NCI-H2029 treated with DMSO at 0.1 percent for 48 hours (cell line): ENCODE data around the gene ST3GAL5.
"Not testable (repeated sequence)": the region's sequence is repeated elsewhere in the genome, so short reads cannot be mapped to it uniquely, and the experiment has no call there.

Source experiments
- DNase-seq: peaks from one replicate; lab custom pipeline; 2025; lab: John Stamatoyannopoulos, UW

The ST3GAL5 gene

GRCh38 chr2:85893428-85894258 is 4.9 kb upstream of the ST3GAL5 start:
- no peak for DNase-seq

- DNase-seq: no peak
These were observed 3.6 kb upstream of the ST3GAL5 start for GRCh38 chr2:85892216-85892944.

- no peak for DNase-seq
These were observed 1.9 kb upstream of the ST3GAL5 start for GRCh38 chr2:85890522-85891176.

GRCh38 chr2:85889627-85890281 is 964 bp upstream of the ST3GAL5 start:
- DNase-seq: no peak

GRCh38 chr2:85888020-85888683 is 638 bp downstream of the ST3GAL5 start:
- no peak for DNase-seq

- DNase-seq: no peak
These were observed 1.2 kb downstream of the ST3GAL5 start for GRCh38 chr2:85887566-85888019.

GRCh38 chr2:85886590-85886989 is 2.2 kb downstream of the ST3GAL5 start:
- no peak for DNase-seq

- no peak for DNase-seq
These were observed 2.6 kb downstream of the ST3GAL5 start for GRCh38 chr2:85886141-85886540.

- not testable (repeated sequence) for DNase-seq
These were observed 7.0 kb downstream of the ST3GAL5 start for GRCh38 chr2:85881781-85882180.

GRCh38 chr2:85880716-85881328 is 8.0 kb downstream of the ST3GAL5 start:
- DNase-seq: not testable (repeated sequence)

GRCh38 chr2:85878719-85879370 is 9.9 kb downstream of the ST3GAL5 start:
- DNase-seq: no peak

GRCh38 chr2:85875350-85876050 is 13.3 kb downstream of the ST3GAL5 start:
- DNase-seq: no peak

GRCh38 chr2:85873679-85874078 is 15.1 kb downstream of the ST3GAL5 start:
- no peak for DNase-seq

GRCh38 chr2:85872536-85873161 is 16.1 kb downstream of the ST3GAL5 start:
- DNase-seq: no peak

- DNase-seq: no peak
These were observed 17.2 kb downstream of the ST3GAL5 start for GRCh38 chr2:85871494-85872164.

GRCh38 chr2:85868822-85869221 is 20.0 kb downstream of the ST3GAL5 start:
- no peak for DNase-seq

- no peak for DNase-seq
These were observed 21.1 kb downstream of the ST3GAL5 start for GRCh38 chr2:85867556-85868292.

GRCh38 chr2:85867121-85867520 is 21.7 kb downstream of the ST3GAL5 start:
- DNase-seq: no peak
